SU-DHL-6 (cell line): ENCODE measurements around the gene PBLD.

Experiments used
- CTCF ChIP-seq: fragments of 200-600 bp; sonication (generic); IDR thresholded peaks from one replicate; pipeline ENCODE4 v1.5.1; 2017; ENCODE audit warnings: antibody characterized with exemption, mild to moderate bottlenecking, low read length, moderate library complexity; ENCODE audit not compliant: insufficient read depth, poor library complexity, severe bottlenecking
- EZH2phosphoT487 ChIP-seq: fragments of 200-600 bp; sonication (generic), shearing (Covaris generic); conservative IDR thresholded peaks from 2 replicates; pipeline ENCODE4 v1.6.1; 2018; ENCODE audit warnings: mild to moderate bottlenecking, antibody characterized with exemption, low read length, moderate library complexity, mixed read lengths

GRCh38 chr10:68247931-68248330 is 84.8 kb downstream of the PBLD start:
- TF ChIP-seq CTCF (no peak), EZH2phosphoT487 (no peak)
